ENCODE measurements around the gene CTR9.
"Not testable (repeated sequence)": the region's sequence is repeated elsewhere in the genome, so short reads cannot be mapped to it uniquely, and the experiment has no call there.

CTR9 gene

DNA sequence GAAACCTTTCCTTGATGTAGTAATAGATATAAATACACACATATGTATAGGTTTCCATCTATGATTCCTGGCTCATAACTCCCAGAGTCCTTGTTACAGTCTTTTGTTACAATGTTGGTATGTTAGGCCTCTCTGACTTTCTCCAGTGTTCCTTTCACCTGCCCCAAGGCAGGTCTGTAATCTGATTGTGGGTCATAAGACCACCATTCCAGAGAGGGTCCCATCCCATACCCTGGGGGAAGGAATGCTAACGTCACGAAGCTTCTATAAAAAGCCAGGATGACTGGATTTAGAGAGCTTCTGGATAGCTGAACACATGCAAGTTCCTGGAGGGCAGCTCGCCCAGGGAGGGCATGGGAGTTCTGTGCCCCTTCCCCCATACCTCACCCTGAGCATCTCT lies 71.4 kb downstream of the CTR9 start:
- DNase-seq (ENCODE audit: low read depth in 2 of 2), result not testable (repeated sequence)

DNA sequence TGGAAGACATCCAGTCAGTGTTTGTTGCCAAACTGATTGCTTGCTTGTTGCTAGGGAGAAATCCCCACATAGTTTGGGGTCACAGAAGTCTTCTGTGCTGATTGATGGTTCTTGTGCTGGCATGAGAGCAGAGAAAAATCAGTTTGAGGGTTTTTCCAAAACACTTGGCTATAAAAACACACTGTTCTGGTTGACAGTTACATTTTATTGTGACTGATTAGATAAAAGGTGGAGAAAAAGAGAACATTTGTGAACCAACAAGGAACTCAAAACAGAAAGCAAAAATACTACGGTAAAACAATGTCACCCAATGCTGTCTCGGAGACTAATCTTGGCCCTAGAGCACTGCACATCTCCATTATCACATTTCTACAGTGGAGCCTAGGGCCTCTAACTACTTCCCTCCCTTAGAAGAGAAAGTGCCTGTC lies 72.1 kb downstream of the CTR9 start:
- no peak for DNase-seq (ENCODE audit: low read depth in 2 of 2)

DNA sequence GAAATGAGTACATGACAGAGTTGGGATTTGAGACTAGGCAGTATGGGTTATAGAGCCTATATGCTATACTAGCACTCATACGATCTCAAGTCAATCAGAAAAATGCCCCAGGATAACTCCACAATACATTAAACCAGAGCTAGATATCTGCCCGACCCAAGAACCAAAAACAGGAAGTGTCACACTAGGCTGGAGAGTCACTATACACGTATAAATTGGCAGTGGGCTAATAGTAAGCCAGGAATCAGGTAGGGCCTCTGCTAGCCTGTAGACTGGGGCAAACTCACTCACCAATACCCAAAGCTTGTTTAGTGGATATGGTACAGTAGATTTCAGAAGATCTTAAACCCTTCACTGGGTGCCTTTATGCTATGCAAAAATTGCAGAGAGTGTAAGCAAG lies 73.8 kb downstream of the CTR9 start:
- DNase-seq (ENCODE audit: low read depth in 2 of 2), result no peak

DNA sequence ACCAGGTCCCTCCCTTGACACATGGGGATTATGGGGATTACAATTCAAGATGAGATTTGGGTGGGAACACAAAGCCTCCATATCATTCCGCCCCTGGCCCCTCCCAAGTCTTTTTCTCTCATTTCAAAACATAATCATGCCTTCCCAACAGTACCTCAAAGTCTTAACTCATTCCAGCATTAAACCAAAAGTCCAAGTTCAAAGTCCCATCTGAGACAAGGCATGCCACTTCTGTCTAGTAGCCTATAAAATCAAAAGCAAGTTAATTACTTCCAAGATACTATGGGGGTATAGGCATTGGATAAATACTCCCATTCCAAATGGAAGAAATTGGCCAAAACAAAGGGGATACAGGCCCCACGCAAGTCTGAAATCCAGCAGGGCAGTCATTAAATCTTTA lies 77.4 kb downstream of the CTR9 start:
- no peak for DNase-seq (ENCODE audit: low read depth in 2 of 2)

DNA sequence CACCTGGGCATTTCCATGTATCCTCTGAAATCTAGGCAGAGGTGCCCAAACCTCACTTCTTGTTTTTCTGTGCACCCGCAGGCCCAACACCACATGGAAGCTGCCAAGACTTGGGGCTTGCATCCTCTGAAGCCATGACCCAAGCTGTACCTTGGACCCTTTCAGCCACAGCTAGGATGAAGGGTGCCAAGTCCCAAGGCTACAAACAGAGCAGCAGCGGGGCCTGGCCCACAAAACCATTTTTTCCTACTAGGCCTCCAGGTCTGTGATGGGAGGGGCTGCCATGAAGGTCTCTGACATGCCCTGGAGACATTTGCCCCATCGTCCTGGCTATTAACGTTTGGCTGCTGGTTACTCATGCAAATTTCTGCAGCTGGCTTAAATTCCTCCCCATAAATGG lies 78.1 kb downstream of the CTR9 start:
- no peak for DNase-seq (ENCODE audit: low read depth in 2 of 2)
